Fibroblast of lung (primary cell): ENCODE measurements around the gene IPO11. TPM values are rescaled to one million over a fixed set of nuclear protein-coding genes. Genes with fewer than 3 reads are reported as not detected.

Experiments
- DNase-seq, 2 donors: peaks; one replicate each; pipeline versions ENCODE4 v3.0.0 to v3.0.0-alpha.2; 2010; ENCODE audit warnings: low read depth in 2 of 2
- H2AFZ ChIP-seq: 2 replicates; pipeline ENCODE4 v1.5.1; 2012; ENCODE audit warnings: low read length, control low read depth, inconsistent platforms
- H3K27ac ChIP-seq: 2 replicates; pipeline ENCODE4 v1.5.1; 2011; ENCODE audit warnings: low read length, control low read depth; ENCODE audit not compliant: insufficient read depth
- H3K27me3 ChIP-seq: 2 replicates; pipeline ENCODE4 v1.5.1; 2011; ENCODE audit warnings: mild to moderate bottlenecking, low read length; ENCODE audit not compliant: control insufficient read depth, insufficient read depth
- H3K36me3 ChIP-seq: 2 replicates; pipeline ENCODE4 v1.5.1; 2011; ENCODE audit warnings: low read length; ENCODE audit not compliant: control insufficient read depth, insufficient read depth
- H3K4me1 ChIP-seq: 2 replicates; pipeline ENCODE4 v1.5.1; 2011; ENCODE audit warnings: low read length; ENCODE audit not compliant: control insufficient read depth, insufficient read depth; ENCODE audit errors: extremely low read depth
- H3K4me2 ChIP-seq: 2 replicates; pipeline ENCODE4 v1.5.1; 2011; ENCODE audit warnings: low read length, control low read depth; ENCODE audit not compliant: insufficient read depth; ENCODE audit errors: extremely low read depth
- H3K4me3 ChIP-seq, 4 experiments: fragments of 200-600 bp in 1 of 4; sonication (generic) in 1 of 4; replicated peaks in 1 of 4; 2 replicates each; pipeline ENCODE4 v1.5.1; 2011 to 2016; ENCODE audit warnings: low read length in 4 of 4, low read depth in 3 of 4, mild to moderate bottlenecking in 3 of 4, control low read depth in 2 of 4, inconsistent platforms in 1 of 4, mixed read lengths in 1 of 4; ENCODE audit not compliant: insufficient read depth in 1 of 4; ENCODE audit errors: control extremely low read depth in 1 of 4
- H3K79me2 ChIP-seq: 2 replicates; pipeline ENCODE4 v1.5.1; 2012; ENCODE audit warnings: mild to moderate bottlenecking, low read length, inconsistent platforms; ENCODE audit not compliant: control insufficient read depth, insufficient read depth
- H3K9ac ChIP-seq: 2 replicates; pipeline ENCODE4 v1.5.1; 2011; ENCODE audit warnings: mild to moderate bottlenecking, low read length, control low read depth; ENCODE audit not compliant: insufficient read depth
- H3K9me3 ChIP-seq: 2 replicates; pipeline ENCODE4 v1.5.1; 2012; ENCODE audit warnings: low read depth, low read length; ENCODE audit not compliant: control insufficient read depth, insufficient read depth
- H4K20me1 ChIP-seq: 2 replicates; pipeline ENCODE4 v1.5.1; 2011; ENCODE audit warnings: low read length; ENCODE audit not compliant: control insufficient read depth, insufficient read depth; ENCODE audit errors: extremely low read depth
- CTCF ChIP-seq, 2 donors: IDR thresholded peaks in 1 of 2; conservative IDR thresholded peaks in 1 of 2; 1 replicate in 1 of 2; 2 replicates in 1 of 2; pipeline ENCODE4 v1.5.1; 2011 to 2012; ENCODE audit warnings: low read length in 2 of 2, control low read depth in 1 of 2, inconsistent platforms in 1 of 2, low read depth in 1 of 2, mild to moderate bottlenecking in 1 of 2
- EZH2 ChIP-seq: IDR thresholded peaks from 2 replicates; pipeline ENCODE4 v1.5.1; 2012; ENCODE audit warnings: low read length, control low read depth, mild to moderate bottlenecking; ENCODE audit errors: missing control alignments
- polyA plus RNA-seq, 2 donors: library from polyadenylated mRNA; depleted of rRNA in 1 of 2; stranded (reverse) in 1 of 2; unstranded in 1 of 2; fragments of >200 nt; gene quantifications; 2 replicates each; pipeline ENCODE4 v1.2.1, GENCODE V29; 2011 to 2012; ENCODE audit warnings: missing spikeins in 1 of 2
- total RNA-seq: library from RNA; depleted of rRNA; stranded (reverse); fragments of >200 nt; gene quantifications from 2 replicates; pipeline ENCODE4 v1.2.1, GENCODE V29; 2014

Gene IPO11
- total and polyA plus RNA-seq, 2 donors (not counting 1 experiment from before 2014, with no cell fraction given) = 19.9 to 28.2 TPM

GRCh38 chr5:62419609-62420008 lies 7.0 kb downstream of the IPO11 start:
- Histone ChIP-seq H3K9ac (no peak overlapping the region), H3K4me1 (no peaks in the 10 kb centered on the region), H3K4me2 (no peak overlapping the region), H3K27ac (no peak overlapping the region), H2AFZ (no peak overlapping the region), H3K9me3 (no peaks in the 10 kb centered on the region), H3K27me3 (no peaks in the 10 kb centered on the region), H3K79me2 (peaks cover 28% of the 10 kb centered on the region), H3K36me3 (no peaks in the 10 kb centered on the region), H4K20me1 (no peaks in the 10 kb centered on the region), H3K4me3 (no peak overlapping the region)
- TF ChIP-seq CTCF (conservative IDR thresholded peaks at IDR 0.05 in 1 of 2, IDR thresholded peaks at IDR 0.05 in 1 of 2; ENCODE audit: low read depth in 1 of 2, low read length in 2 of 2) = no peak
- no peak for TF ChIP-seq EZH2
- no peak for DNase-seq

- no peaks in the 10 kb centered on the region for H3K9me3 ChIP-seq
- no peak overlapping the region for H2AFZ ChIP-seq
- no peaks in the 10 kb centered on the region for H4K20me1 ChIP-seq
- H3K79me2 ChIP-seq = peaks cover 21% of the 10 kb centered on the region
- TF ChIP-seq EZH2 = no peak
- TF ChIP-seq CTCF (conservative IDR thresholded peaks at IDR 0.05 in 1 of 2, IDR thresholded peaks at IDR 0.05 in 1 of 2; ENCODE audit: low read depth in 1 of 2, low read length in 2 of 2) = no peak
- H3K27me3 ChIP-seq = no peaks in the 10 kb centered on the region
- no peak overlapping the region for H3K4me3 ChIP-seq
- no peaks in the 10 kb centered on the region for H3K36me3 ChIP-seq
- no peak for DNase-seq
- no peak overlapping the region for H3K4me2 ChIP-seq
- H3K9ac ChIP-seq = no peak overlapping the region
- no peaks in the 10 kb centered on the region for H3K4me1 ChIP-seq
- no peak overlapping the region for H3K27ac ChIP-seq
Observed at GRCh38 chr5:62421414-62421813, 8.9 kb downstream of the IPO11 start.

DNA sequence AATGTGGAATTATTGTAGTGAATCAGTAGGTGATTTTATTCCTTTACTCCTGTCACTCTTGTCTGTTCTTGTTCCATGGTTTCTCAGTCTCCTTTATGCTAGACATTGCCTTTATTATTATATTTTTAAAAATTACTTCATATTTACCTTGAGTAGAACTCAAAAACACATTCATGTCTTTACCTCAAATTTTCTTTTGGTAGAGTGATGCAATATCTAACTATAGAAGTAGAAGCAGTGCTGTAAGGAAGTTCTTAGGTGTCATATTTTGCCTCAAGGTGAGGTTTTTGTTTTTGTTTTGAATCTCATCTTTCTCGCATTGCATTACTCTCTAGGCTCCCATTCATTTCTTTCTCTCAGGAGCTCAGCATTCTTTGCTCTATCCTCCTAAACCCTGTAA lies 12.2 kb downstream of the IPO11 start:
- DNase-seq = no peak

More for the DNA sequence above, 12.2 kb downstream of the IPO11 start:
- Histone ChIP-seq H2AFZ (no peak overlapping the region), H3K79me2 (peaks cover 11% of the 10 kb centered on the region), H3K4me3 (no peak overlapping the region), H3K9ac (no peak overlapping the region), H3K27ac (no peak overlapping the region), H3K36me3 (no peaks in the 10 kb centered on the region), H3K4me2 (no peak overlapping the region), H3K27me3 (no peaks in the 10 kb centered on the region), H3K4me1 (no peaks in the 10 kb centered on the region), H4K20me1 (no peaks in the 10 kb centered on the region), H3K9me3 (no peaks in the 10 kb centered on the region)
- TF ChIP-seq CTCF (conservative IDR thresholded peaks at IDR 0.05 in 1 of 2, IDR thresholded peaks at IDR 0.05 in 1 of 2; ENCODE audit: low read depth in 1 of 2, low read length in 2 of 2) = no peak
- TF ChIP-seq EZH2 = no peak
